K562 (cell line): ENCODE results near the gene MTERF2. TPM values are rescaled to one million over a fixed set of nuclear protein-coding genes. Genes with fewer than 3 reads are reported as not detected.
A peak's percentile ranks its signal among the peaks of the same experiment; 100 is the strongest.

Source experiments
- AFF1 ChIP-seq, 2 experiments: fragments of 450-650 bp; IDR thresholded peaks; 2 replicates each; pipeline ENCODE4 v1.6.1; 2018; ENCODE audit warnings: mild to moderate bottlenecking in 2 of 2, low read depth in 1 of 2; ENCODE audit not compliant: partially characterized antibody in 2 of 2
- ATF1 ChIP-seq, 2 experiments: fragments of 450-650 bp in 1 of 2; IDR thresholded peaks; 2 replicates each; pipeline ENCODE4 v1.6.1; 2016; ENCODE audit warnings: missing compliant biosample characterization in 1 of 2, missing genetic modification characterization in 1 of 2
- CTBP1 ChIP-seq: fragments of 450-650 bp; IDR thresholded peaks from 2 replicates; pipeline ENCODE4 v1.6.1; 2016; ENCODE audit warnings: borderline replicate concordance
- CXXC5 ChIP-seq: fragments of 250-450 bp; sonication (Bioruptor Pico); IDR thresholded peaks from 2 replicates; pipeline ENCODE4 v1.8.0; 2022; ENCODE audit warnings: inconsistent platforms, mild to moderate bottlenecking, moderate library complexity
- ESRRA ChIP-seq: fragments of 450-650 bp; IDR thresholded peaks from 2 replicates; pipeline ENCODE4 v1.6.1; 2014; ENCODE audit warnings: low read depth, mild to moderate bottlenecking, moderate library complexity, borderline replicate concordance
- KLF10 ChIP-seq: fragments of 250-450 bp; sonication (Bioruptor Pico); IDR thresholded peaks from 2 replicates; pipeline ENCODE4 v1.6.1; 2021; ENCODE audit warnings: matching md5 sums
- NUFIP1 ChIP-seq: fragments of 450-650 bp; IDR thresholded peaks from 2 replicates; pipeline ENCODE4 v1.6.1; 2018; ENCODE audit not compliant: partially characterized antibody
- POLR2AphosphoS5 ChIP-seq: IDR thresholded peaks from 2 replicates; pipeline ENCODE4 v1.6.1; 2011; ENCODE audit warnings: mild to moderate bottlenecking, low read depth, low read length, moderate library complexity; ENCODE audit not compliant: control insufficient read depth, insufficient read depth
- RREB1 ChIP-seq: fragments of 250-450 bp; sonication (Bioruptor Pico); IDR thresholded peaks from 2 replicates; pipeline ENCODE4 v1.4.0; 2020
- polyA plus RNA-seq, 8 experiments: library from polyadenylated mRNA; depleted of rRNA in 4 of 8; stranded (reverse) in 5 of 8; unstranded in 3 of 8; fragments of >200 nt; fragmentation: Nextera tagmentation in 2 of 8; fragmentation: Illumina TruSeq in 1 of 8; extraction: Ambion mirVana in 2 of 8; extraction: Trizol in 1 of 8; gene quantifications; 2 replicates each; pipeline versions ENCODE4 v1.2.1 to v1.2.3, GENCODE V29; 2011 to 2014; ENCODE audit warnings: inconsistent platforms in 1 of 8, missing spikeins in 1 of 8
- total RNA-seq, 7 experiments: library from RNA; depleted of rRNA in 6 of 7; stranded (reverse); fragments of >200 nt in 6 of 7; fragmentation: Illumina TruSeq in 2 of 7; extraction: Trizol in 2 of 7; gene quantifications; 2 replicates each; pipeline versions ENCODE4 v1.2.1 to v1.2.3, GENCODE V29; 2011 to 2021; ENCODE audit warnings: low replicate concordance in 1 of 7
- TF ChIP-seq, protein P1 (sequence below), 2 experiments: fragments of 450-650 bp in 1 of 2; sonication (generic) in 1 of 2; formaldehyde crosslinking; conservative IDR thresholded peaks; 2 replicates each; pipeline versions ENCODE4 v1.4.0 to v1.8.1; 2020 to 2022; ENCODE audit warnings: mild to moderate bottlenecking in 1 of 2, missing genetic modification reagents in 1 of 2
- TF ChIP-seq, protein P2 (sequence below): fragments of 450-650 bp; formaldehyde crosslinking; IDR thresholded peaks from 2 replicates; pipeline ENCODE4 v1.4.0; 2020; ENCODE audit warnings: mild to moderate bottlenecking, moderate library complexity

The MTERF2 gene
- total and polyA plus RNA-seq, 9 of the 15 experiments (the other 6 are each of a cell fraction or from before 2014, with no cell fraction given), result 10.0 to 63.2 (median 33.2) TPM

- TF ChIP-seq, protein P1, sequence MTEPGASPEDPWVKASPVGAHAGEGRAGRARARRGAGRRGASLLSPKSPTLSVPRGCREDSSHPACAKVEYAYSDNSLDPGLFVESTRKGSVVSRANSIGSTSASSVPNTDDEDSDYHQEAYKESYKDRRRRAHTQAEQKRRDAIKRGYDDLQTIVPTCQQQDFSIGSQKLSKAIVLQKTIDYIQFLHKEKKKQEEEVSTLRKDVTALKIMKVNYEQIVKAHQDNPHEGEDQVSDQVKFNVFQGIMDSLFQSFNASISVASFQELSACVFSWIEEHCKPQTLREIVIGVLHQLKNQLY (CRISPR knock-in tag; conservative IDR thresholded peaks at IDR 0.05), result no peak
- TF ChIP-seq, protein P2, sequence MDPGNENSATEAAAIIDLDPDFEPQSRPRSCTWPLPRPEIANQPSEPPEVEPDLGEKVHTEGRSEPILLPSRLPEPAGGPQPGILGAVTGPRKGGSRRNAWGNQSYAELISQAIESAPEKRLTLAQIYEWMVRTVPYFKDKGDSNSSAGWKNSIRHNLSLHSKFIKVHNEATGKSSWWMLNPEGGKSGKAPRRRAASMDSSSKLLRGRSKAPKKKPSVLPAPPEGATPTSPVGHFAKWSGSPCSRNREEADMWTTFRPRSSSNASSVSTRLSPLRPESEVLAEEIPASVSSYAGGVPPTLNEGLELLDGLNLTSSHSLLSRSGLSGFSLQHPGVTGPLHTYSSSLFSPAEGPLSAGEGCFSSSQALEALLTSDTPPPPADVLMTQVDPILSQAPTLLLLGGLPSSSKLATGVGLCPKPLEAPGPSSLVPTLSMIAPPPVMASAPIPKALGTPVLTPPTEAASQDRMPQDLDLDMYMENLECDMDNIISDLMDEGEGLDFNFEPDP, result no peak
- TF ChIP-seq RREB1, result 0 out of 2 replicates have a peak, but pooled peaks have one; percentile 34
- peak; percentile 79 for TF ChIP-seq NUFIP1
- peak; percentile 53; the same call in 1 of the 2 replicates for TF ChIP-seq CTBP1
- peak in 1 of 2 experiments; percentile 10 for TF ChIP-seq AFF1 (IDR thresholded peaks at IDR 0.05; ENCODE audit: low read depth in 1 of 2, partially characterized antibody in 2 of 2)
- TF ChIP-seq CXXC5 (CRISPR knock-in tag), result peak; percentile 80
- TF ChIP-seq ATF1 (CRISPR knock-in tag; IDR thresholded peaks at IDR 0.05), result no peak
- peak; percentile 77 for TF ChIP-seq ATF1 (tag; IDR thresholded peaks at IDR 0.05)
- peak; percentile 39; the same call in 1 of the 2 replicates for TF ChIP-seq ESRRA
- no peak for TF ChIP-seq KLF10 (CRISPR knock-in tag)
- TF ChIP-seq POLR2AphosphoS5, result peak; percentile 69
Observed at GRCh38 chr12:106955377-106956047, 31.4 kb downstream of the MTERF2 start, which contains the start of gene TMEM263 (continued).
